Endometrial microvascular endothelial cells (primary cell): ENCODE data around the gene EPHB1. TPM values are rescaled to one million over a fixed set of nuclear protein-coding genes. Genes with fewer than 3 reads are reported as not detected.

Experiments used
- in situ Hi-C: cut with HindIII; loops from 2 replicates; pipeline ENCODE4 v1.10.0; 2017; ENCODE audit warnings: low sequenced_read_pairs, low pct_unique_long_range_greater_than_20kb; ENCODE audit errors: inconsistent ontology term
- total RNA-seq: library from RNA; depleted of rRNA; stranded (reverse); fragments of >200 nt; gene quantifications from one replicate; pipeline ENCODE4 v1.2.3, GENCODE V29; 2015; ENCODE audit errors: inconsistent ontology term

The EPHB1 gene
- total RNA-seq, 1 donor from 2014 or later, result 0.37 TPM

DNA sequence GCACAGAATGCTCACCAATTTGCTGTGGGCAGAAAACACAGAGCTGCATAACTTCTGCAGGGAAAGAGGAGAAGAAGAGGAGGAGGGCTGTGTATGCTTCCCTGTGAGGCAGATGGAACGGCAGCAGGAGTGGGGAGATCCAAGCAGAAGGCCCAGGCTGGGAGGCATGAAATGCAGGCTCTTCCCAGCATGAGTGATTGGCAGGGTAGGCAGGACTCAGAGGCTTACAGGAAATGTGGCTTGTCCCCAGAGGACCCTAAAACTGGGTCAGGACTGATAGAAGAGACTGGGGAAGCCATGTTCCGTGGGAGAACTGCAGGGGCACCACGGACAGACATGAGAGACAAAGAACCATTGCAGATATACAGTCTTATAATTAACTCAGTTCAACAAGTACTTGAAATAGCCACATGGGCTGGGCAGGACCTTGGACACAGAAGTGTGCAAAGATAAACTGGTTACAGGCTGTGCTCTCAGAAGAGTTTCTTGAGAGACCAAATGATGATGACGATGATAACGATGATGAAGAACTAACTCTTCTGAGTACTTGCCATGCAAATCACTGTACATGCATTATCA lies 286.9 kb downstream of the EPHB1 start:
- in situ Hi-C loops, result no loop called here

GRCh38 chr3:135082706-135083105 lies 287.6 kb downstream of the EPHB1 start:
- in situ Hi-C loops, result no loop called here

- in situ Hi-C loops, result no loop called here
These were observed 288.1 kb downstream of the EPHB1 start for GRCh38 chr3:135083179-135083578.

DNA sequence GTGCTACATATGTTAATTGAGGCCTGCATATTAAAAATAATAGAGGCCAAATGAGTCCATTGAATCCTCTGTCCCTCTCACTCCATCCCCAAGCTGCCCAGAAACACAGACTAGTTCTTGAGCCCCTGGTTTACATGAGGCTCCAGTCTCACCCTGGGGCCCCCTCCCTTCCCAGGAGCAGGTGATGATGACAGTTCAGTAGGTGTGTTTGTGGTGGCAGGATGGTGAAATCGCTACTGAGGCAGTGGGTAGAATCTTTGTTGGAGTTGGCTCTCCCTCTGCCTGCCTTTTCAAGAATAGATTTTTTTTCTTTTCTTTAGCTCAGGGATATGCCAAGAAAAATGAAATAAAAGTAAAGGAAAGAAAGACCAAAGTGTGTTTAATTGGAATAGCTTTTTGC lies 288.7 kb downstream of the EPHB1 start:
- in situ Hi-C loops, result no loop called here

GRCh38 chr3:135084405-135084804 lies 289.3 kb downstream of the EPHB1 start:
- in situ Hi-C loops, result no loop called here

GRCh38 chr3:135084976-135085375 lies 289.9 kb downstream of the EPHB1 start:
- in situ Hi-C loops, result no loop called here

GRCh38 chr3:135085652-135086436 lies 290.8 kb downstream of the EPHB1 start:
- in situ Hi-C loops, result no loop called here

DNA sequence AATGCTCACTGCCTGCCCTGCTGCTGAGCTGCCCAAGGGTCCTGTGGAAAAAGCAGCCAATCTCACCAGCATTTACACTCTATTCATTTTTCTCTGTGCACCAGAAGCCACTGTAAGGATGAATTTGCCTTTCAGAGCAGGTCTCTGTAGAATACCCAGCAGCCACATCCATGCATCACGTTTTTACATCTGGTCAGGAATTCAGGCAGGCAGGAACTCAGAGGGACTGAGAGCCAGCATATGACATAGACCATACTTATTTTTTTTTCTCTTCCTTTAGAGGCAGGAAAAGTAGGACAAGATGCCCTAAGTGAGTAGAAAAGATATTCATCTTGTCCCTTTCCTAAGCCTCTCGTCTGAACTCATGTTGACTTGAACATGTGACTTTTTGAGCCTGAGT lies 292.7 kb downstream of the EPHB1 start:
- in situ Hi-C loops, result no loop called here

DNA sequence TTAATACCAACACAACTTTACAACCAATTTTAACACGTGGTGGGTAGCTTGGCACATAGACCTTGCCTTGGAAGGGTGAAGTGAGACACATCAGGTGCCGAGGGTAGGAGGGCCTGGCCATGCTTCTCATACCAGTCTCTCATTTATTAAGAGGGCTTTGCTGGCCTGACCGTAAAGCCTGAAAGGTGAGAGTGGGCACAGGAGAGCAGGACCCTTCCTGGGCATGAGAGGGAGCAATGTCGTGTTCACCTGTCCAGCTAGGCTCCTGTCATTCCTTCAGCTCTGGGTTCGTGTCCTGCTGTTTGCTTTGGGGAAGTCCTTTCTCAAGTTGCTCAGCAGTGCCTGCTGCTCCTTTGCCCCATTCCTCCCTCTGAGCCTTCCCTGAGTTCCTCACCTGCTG lies 294.4 kb downstream of the EPHB1 start:
- in situ Hi-C loops, result no loop called here

DNA sequence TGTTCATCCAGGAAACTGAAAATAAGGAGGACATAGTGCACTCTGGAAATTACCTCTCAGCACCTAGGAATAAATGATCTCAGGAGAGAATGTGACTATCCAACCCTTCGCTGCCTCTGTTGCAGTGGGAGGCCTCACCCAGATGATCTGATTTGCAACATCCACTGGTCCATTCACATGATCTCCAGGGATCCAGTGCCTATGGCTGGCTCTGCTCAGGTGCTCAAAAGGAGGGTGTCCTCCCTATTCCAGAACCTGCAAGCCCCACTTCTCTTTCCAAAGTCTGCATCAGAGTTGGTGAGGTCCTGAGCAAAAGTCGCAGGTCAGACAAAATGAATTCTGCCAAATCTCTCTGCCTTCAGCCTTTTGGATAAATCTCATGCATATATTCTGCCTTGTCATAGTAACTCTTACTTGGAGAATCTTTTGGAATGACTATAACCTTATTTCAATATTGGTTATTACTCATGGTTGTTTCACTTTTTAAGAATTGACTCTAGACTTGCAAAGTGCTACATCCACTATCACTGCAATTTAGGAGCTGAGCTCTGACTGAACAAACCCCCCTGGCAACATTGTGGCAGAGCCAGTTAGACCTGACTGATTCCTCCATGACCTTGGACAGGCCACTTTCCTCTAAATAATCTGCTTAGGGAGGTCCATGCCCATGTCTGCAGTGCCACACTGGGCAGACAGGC lies 295.1 kb downstream of the EPHB1 start:
- in situ Hi-C loops, result no loop called here

GRCh38 chr3:135091946-135092345 lies 296.9 kb downstream of the EPHB1 start:
- in situ Hi-C loops, result no loop called here

- in situ Hi-C loops, result no loop called here
These were observed 298.1 kb downstream of the EPHB1 start for GRCh38 chr3:135093121-135093520.

DNA sequence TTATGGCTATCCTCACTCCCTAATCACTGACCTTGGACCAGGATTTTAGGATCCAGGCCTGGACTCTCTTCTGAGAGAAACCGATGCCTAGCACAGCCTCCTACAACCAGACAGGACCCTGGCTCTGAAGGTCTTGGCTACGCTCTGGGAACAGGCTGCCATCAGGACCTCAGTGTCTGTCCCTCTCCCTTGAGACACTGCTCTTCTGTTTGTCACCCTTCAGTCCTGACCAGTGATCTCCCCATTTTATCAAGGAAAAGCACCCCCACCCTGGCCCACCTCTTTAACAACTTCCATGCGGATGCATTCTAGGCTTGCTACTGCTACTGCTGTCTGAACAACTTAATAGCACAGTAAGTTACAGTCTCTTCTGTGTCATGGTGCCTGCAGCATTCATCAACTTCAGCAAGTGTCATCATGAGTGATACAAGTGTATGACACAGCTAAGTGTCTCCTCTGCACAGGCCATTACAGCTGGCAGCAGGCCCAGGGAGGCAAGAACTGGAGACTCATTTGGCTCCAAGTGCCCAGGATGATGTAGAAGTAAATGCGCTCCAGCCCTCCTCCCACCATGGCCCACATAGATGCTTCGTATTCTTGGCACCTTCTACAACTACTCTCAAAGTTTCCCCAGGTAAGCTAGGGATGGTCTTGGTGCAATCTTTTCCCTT lies 302.4 kb downstream of the EPHB1 start:
- in situ Hi-C loops, result no loop called here

DNA sequence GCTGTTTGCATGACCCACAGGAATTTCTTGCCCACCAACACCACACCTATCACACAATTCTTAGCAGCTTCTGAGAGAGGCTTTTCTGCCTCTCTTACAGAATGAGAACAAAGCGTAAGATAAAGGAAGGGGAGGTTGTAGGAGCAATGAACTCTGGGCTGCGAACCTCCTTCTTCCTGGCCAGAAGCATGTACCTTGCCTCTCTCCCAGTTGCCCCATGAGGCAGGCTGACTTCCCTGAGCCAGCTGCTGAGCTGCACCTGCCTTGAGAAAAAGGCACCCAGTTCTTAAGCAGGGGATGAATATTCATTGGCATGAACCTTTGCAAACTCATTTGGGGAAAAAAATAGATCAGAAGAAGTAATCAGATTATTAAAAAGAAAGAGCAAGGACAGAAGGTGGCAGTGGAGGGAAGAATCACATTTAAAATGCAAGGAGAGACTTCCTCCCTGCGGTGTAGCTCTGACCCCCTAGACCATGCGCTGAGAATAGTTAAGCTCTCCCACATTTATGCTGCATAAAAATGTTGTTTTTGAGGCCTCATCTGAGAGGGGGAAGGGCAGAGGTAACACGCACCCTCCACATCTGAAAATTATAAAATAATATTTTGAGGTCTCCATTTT lies 304.8 kb downstream of the EPHB1 start:
- in situ Hi-C loops, result no loop called here

DNA sequence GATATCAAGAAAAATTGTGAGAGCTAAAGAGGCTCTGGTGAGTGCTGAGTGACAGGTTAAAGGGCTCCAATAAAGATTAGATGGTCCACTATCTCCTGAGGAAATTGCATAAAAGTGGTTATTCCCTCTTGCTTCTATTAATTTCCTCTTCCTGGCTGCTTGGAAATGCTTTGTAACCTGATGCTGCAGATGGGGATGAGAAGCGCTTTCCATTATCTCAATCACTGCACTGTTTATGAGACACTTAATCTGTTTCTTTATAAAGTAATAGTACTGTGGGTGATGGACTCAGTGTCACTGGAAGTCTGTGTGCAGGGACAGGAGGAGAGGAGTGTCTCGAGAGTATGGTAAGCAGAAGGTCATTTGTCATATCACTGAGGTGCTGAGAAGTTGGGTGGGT lies 305.3 kb downstream of the EPHB1 start:
- in situ Hi-C loops, result no loop called here

DNA sequence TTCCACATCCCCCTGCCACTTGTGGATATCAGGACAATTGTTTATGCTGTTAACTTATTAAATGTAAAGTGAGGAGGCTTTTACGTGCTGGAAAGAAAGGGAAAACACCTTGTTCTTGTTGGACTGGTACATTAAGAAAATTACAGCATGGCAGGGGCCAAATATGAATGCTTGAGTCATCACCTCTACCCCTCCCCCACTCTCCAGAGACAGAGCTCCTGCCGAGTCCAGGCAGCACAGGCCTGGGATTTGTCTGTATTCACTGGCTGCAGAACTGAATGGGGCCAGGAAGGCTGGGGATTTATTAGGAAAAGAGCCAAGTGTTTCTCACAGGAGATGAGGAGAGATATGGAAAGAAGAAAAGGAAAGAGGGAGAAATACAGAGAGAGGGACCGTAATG lies 308.9 kb downstream of the EPHB1 start:
- in situ Hi-C loops, result no loop called here

DNA sequence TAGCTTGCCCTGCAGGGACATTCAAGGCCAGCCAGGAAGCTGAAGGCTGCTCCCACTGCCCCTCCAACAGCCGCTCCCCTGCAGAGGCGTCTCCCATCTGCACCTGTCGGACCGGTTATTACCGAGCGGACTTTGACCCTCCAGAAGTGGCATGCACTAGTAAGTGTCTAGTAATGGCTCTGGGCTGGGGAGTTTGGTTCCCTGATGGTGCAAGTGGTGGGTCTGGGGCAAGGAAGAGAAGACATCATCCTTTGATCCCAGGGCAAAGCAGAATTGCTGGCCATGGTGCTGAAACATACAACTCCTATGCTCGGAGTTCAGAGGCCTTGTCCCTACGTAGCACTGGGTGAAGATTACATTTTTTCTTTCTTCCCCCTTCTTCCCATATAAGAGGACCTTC lies 311.4 kb downstream of the EPHB1 start:
- in situ Hi-C loops, result no loop called here

- in situ Hi-C loops, result no loop called here
These were observed 312.0 kb downstream of the EPHB1 start for GRCh38 chr3:135107043-135107442.

GRCh38 chr3:135109681-135110080 lies 314.6 kb downstream of the EPHB1 start:
- in situ Hi-C loops, result no loop called here
